ENCODE results near the gene GALNTL6. TPM values are rescaled to one million over a fixed set of nuclear protein-coding genes. Genes with fewer than 3 reads are reported as not detected.

GALNTL6 gene
- total RNA-seq, 2 donors from 2014 or later = 0.92 to 3.8 TPM

GRCh38 chr4:172141025-172141424, 327.8 kb downstream of the GALNTL6 start:
- DNase-seq (ENCODE audit: low spot score) (no peak), ATAC-seq (ENCODE audit: insufficient number of reproducible peaks, low FRiP score, low read depth) (no peak)
- H3K9me3 ChIP-seq = no peaks in the 10 kb centered on the region
- no peak overlapping the region for H3K27ac ChIP-seq
- H3K27me3 ChIP-seq (replicated peaks; ENCODE audit: insufficient read depth) = no peaks in the 10 kb centered on the region
- H3K36me3 ChIP-seq = no peaks in the 10 kb centered on the region
- H3K4me1 ChIP-seq (ENCODE audit: control insufficient read depth in 1 of 2, low read depth in 2 of 2) = no peaks in the 10 kb centered on the region
- no peak overlapping the region for H3K4me3 ChIP-seq
- no peak for TF ChIP-seq CTCF (IDR thresholded peaks at IDR 0.05)

DNA sequence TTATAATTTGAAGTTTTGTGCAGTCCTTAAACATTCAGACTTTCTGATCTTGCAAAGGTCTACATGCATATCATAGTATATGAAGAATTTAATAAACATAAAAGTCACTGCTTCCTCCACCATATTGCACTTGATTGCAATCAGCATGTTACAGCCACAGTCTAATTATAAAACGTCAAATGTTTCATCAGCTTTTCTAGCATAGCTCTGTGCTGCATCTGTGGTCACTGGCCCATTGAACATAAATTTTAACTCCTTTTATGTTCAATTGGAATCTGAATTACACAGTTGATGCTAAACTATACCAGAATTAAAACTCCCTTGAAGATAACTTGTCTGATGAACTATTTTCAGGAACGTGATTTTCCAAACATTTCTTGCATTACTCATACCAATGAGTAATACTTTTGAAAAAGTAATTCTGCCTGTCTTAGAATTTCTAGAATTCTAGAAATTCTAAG, 329.1 kb downstream of the GALNTL6 start:
- H3K4me3 ChIP-seq = no peak overlapping the region
- no peak overlapping the region for H3K27ac ChIP-seq
- DNase-seq (ENCODE audit: low spot score) = no peak

GRCh38 chr4:172143605-172144314, 330.6 kb downstream of the GALNTL6 start:
- no peak for TF ChIP-seq CTCF (IDR thresholded peaks at IDR 0.05)
- no peak overlapping the region for H3K27ac ChIP-seq
- no peak for ATAC-seq (ENCODE audit: insufficient number of reproducible peaks, low FRiP score, low read depth)
- no peak for DNase-seq (ENCODE audit: low spot score)
- no peaks in the 10 kb centered on the region for H3K27me3 ChIP-seq (replicated peaks; ENCODE audit: insufficient read depth)
- H3K4me1 ChIP-seq (ENCODE audit: control insufficient read depth in 1 of 2, low read depth in 2 of 2) = no peaks in the 10 kb centered on the region
- no peaks in the 10 kb centered on the region for H3K36me3 ChIP-seq
- no peak overlapping the region for H3K4me3 ChIP-seq
- H3K9me3 ChIP-seq = no peaks in the 10 kb centered on the region

More for the DNA sequence above, 329.1 kb downstream of the GALNTL6 start:
- no peak for ATAC-seq (ENCODE audit: insufficient number of reproducible peaks, low FRiP score, low read depth)
- Histone ChIP-seq H3K9me3 (no peaks in the 10 kb centered on the region), H3K27me3 (replicated peaks; ENCODE audit: insufficient read depth) (no peaks in the 10 kb centered on the region), H3K36me3 (no peaks in the 10 kb centered on the region), H3K4me1 (ENCODE audit: control insufficient read depth in 1 of 2, low read depth in 2 of 2) (no peaks in the 10 kb centered on the region)
- TF ChIP-seq CTCF (IDR thresholded peaks at IDR 0.05) = no peak

- no peak for DNase-seq (ENCODE audit: low spot score)
Measured at GRCh38 chr4:172147687-172148086, 334.5 kb downstream of the GALNTL6 start.

GRCh38 chr4:172149329-172149728, 336.1 kb downstream of the GALNTL6 start:
- DNase-seq (ENCODE audit: low spot score) (no peak), ATAC-seq (ENCODE audit: insufficient number of reproducible peaks, low FRiP score, low read depth) (no peak)
- TF ChIP-seq CTCF (IDR thresholded peaks at IDR 0.05) = no peak
- Histone ChIP-seq H3K27ac (no peak overlapping the region), H3K27me3 (replicated peaks; ENCODE audit: insufficient read depth) (no peaks in the 10 kb centered on the region), H3K36me3 (no peaks in the 10 kb centered on the region), H3K4me1 (ENCODE audit: control insufficient read depth in 1 of 2, low read depth in 2 of 2) (no peaks in the 10 kb centered on the region), H3K4me3 (no peak overlapping the region), H3K9me3 (no peaks in the 10 kb centered on the region)

More at GRCh38 chr4:172147687-172148086, 334.5 kb downstream of the GALNTL6 start:
- TF ChIP-seq CTCF (IDR thresholded peaks at IDR 0.05) = no peak
- no peak for ATAC-seq (ENCODE audit: insufficient number of reproducible peaks, low FRiP score, low read depth)
- H3K27ac ChIP-seq = no peak overlapping the region
- H3K9me3 ChIP-seq = no peaks in the 10 kb centered on the region
- no peaks in the 10 kb centered on the region for H3K27me3 ChIP-seq (replicated peaks; ENCODE audit: insufficient read depth)
- no peak overlapping the region for H3K4me3 ChIP-seq
- H3K4me1 ChIP-seq (ENCODE audit: control insufficient read depth in 1 of 2, low read depth in 2 of 2) = no peaks in the 10 kb centered on the region
- H3K36me3 ChIP-seq = no peaks in the 10 kb centered on the region

All from thoracic aorta (tissue), 2 donors.